Right kidney (tissue), 9 donors: ENCODE data around the gene SPRED3.
"Not testable (repeated sequence)": the region's sequence is repeated elsewhere in the genome, so short reads cannot be mapped to it uniquely, and the experiment has no call there.

Source experiments
- DNase-seq: peaks from one replicate; pipeline ENCODE4 v3.0.0-alpha.2; 2016
- long read RNA-seq, 8 donors: transcript quantifications; one replicate each; lab custom pipeline, GENCODE V29; 2026

The SPRED3 gene
- long read RNA-seq, donor 1: 0 reads
- long read RNA-seq, donor 2: 0 reads
- long read RNA-seq, donor 3: 0 reads
- long read RNA-seq, donor 4, partial matches to known transcripts: 0 of 1 reads
- long read RNA-seq, donor 4, other reads (novel, unspliced or antisense): 0 of 1 reads
- long read RNA-seq, donor 5: 0 reads
- long read RNA-seq, donor 6, partial matches to known transcripts: 0 of 1 reads
- long read RNA-seq, donor 6, other reads (novel, unspliced or antisense): 0 of 1 reads
- long read RNA-seq, donor 7: 0 reads
- long read RNA-seq, donor 8, partial matches to known transcripts: 0 of 1 reads
- long read RNA-seq, donor 8, other reads (novel, unspliced or antisense): 0 of 1 reads

DNA sequence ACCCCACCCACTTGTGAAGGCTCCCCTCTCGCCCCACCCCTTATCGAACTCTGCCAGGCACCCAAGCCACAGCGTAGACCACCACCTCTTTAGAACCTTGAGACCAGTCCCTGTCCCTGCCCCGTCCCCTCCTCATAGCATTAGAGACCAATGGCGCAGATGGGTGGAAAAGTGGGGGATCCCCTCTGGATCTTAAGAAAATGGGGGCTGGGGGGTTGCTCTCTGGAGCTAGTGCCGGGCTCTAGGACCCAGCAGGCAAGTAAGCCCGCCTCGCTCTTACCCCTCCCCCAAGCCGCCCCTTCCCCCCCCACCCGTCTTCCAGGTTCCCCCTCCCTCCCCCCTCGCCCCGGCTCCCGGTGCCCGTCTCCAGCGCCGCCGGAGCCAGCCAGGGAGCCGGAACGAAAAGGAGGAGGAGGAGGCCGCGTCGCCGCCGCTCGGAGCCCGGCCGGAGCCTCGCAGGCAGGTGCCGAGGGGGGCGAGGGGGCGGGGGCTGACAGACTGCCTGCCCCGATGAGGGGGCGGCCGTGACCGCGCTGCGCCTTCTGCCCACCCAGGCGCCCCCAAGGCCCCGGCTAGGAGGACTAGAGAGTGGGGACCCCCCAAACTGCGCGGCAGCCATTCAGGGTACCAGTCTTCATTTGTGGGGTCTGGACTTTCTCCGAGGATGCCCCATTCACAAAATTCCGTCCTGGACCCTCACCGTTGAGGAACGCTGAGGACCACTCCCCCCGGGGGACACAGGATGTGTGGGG lies at the start of gene SPRED3:
SPRED3 (plus strand) TSS at position 349 of the 752 bp plus-strand sequence. CDS start 1,606 bp downstream, outside the sequence.
- peak; percentile 45 for DNase-seq

DNA sequence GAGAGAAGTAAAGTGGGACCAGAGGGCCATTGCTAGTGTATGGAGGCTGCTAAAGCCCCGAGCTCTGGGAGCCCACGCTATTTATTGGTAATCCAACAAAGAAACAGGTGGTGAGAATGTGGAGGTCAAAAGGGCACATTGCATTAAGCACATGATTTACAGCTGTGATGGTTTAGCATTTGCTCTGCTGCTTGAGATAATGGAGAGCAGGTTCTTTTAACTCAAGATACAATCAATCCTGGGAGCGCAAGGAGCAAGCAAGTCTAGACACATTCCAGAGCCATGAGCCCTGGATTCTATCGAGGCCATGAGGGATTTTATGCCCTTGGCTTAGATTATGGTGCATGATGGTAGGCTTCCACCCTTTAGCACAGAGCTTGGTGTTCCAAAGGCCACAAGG lies 49.5 kb upstream of the SPRED3 start:
- not testable (repeated sequence) for DNase-seq

DNA sequence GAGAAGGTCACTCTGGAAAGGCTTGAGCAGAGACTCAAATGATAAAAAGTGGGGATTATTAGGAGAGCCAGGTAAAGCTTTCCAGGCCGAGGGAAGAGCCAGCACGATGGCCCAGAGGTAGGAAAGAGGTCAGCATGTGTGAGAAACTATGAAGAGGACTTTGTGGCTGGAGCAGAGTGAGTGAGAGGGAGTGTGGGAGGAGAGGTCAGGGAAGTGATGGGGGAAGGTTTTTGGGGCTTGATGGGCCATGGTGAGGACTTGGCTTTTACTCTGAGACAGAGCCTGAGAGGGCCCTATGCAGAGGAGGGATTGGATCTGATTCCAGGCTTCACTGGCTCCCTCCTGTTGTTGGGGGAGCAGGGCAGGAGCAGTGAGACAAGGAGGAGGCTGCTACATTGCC lies 47.6 kb upstream of the SPRED3 start:
- no peak for DNase-seq

DNA sequence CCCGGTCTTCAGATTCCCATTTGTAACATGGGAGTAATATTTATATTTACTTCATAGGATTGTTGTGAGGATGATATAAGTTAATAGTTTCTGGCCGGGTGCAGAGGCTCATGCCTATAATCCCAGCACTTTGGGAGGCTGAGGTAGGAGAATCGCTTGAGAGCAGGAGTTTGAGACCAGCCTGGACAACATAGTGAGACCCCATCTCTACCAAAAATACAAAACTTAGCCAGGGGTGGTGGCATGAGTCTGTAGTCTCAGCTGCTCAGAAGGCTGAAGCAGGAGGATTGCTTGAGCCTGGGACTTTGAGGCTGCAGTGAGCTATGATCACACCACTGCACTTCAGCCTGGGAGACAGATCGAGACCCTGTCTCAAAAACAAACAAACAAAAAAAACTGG lies 41.7 kb upstream of the SPRED3 start:
- no peak for DNase-seq

GRCh38 chr19:38350883-38351282 lies 37.6 kb upstream of the SPRED3 start:
- DNase-seq: no peak

DNA sequence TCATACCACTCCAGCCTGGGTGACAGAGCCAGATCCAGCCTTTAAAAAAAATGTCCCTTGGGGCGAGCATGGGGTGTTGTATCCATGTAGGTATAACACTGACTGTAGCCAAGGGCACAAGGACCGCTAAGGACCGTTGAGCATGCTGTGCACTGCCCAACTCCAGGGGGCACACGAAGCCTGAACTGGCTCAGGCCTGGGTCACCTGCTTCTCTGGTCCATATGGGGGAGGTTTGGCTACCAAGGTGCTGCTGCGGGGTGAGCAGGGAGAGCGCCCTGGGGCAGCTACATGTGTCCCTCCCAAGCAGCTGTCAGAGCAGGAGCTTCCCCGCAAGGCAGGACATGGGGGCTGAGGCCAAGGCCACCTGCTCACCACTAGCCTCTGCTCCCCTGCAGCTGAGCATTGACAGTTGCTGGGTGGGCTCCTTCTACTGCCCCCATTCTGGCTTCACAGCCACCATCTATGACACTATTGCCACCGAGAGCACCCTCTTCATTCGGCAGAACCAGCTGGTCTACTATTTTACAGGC lies 36.6 kb upstream of the SPRED3 start:
- no peak for DNase-seq

- DNase-seq: no peak
Observed at GRCh38 chr19:38352611-38353010, 35.9 kb upstream of the SPRED3 start.

- DNase-seq: no peak
Observed at GRCh38 chr19:38355728-38356725, 32.5 kb upstream of the SPRED3 start.

- DNase-seq: no peak
Observed at GRCh38 chr19:38358071-38358470, 30.4 kb upstream of the SPRED3 start.

DNA sequence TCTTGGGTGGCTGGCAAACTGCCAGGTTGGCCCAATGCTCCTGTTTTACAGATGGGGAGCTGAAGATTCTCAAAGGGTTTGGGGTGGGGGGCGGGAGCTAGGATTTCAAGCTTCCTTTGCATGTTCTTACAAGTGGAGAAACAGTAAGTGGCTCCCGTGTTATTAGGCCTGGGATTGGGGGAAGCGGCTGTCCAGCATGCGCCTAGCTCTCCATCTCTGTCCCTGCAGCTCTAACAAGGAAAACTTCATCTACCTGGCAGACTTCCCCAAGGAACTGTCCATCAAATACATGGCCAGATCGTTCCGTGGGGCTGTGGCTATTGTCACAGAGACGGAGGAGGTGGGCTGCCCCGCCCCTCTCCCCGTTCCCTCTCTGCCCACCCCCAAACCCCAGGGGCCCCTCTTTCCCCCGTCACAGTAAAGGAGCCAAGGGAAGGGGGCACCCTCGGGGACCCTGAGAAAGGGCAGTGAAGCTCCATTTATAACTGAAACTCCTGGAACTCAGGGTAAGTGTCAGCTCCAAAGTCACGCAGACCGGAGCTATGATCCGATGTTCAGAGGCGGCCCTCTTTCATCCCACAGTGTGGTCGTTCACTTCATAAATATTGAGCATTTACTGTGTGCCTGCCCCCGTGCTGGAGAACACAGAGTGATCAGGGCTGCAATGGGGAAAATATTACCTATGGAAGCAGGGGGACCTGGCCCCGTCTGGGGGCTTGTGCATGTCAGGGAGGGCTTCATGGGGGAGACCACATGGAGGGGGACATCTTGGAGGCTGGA lies 29.1 kb upstream of the SPRED3 start:
- no peak for DNase-seq

DNA sequence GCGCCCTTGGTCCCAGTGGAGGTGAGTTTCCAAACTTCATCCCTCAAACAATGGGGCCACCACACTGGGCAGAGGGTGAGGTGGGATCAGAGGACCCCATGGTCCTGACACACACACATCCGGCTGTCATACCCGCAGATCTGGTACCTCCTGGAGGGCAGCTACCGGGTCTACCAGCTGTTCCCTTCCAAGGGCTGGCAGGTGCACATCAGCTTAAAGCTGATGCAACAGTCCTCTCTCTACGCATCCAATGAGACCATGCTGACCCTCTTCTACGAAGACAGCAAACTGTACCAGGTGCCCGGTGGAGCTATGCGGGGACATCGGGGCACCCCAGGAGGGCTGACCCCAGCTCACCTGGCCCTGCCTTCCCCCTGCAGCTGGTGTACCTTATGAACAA lies 28.1 kb upstream of the SPRED3 start:
- no peak for DNase-seq

GRCh38 chr19:38360839-38361631 lies 27.5 kb upstream of the SPRED3 start:
- no peak for DNase-seq

DNA sequence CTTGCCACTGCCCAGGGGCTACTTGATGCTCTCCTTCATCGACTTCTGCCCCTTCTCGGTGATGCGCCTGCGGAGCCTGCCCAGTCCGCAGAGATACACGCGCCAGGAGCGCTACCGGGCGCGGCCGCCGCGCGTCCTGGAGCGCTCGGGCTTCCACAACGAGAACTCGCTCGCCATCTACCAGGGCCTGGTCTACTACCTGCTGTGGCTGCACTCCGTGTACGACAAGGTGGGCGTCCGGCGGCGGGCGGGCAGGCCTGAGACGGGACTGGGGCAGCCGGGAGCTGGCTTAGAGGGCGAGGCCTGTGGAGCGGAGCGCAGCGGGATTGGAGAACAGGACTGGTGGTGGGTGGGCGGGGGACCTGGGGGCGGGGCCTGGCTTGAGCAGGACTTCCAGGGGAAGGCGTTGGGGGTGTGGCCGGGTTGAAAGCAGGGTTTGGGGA lies 26.8 kb upstream of the SPRED3 start:
- peak; percentile 87 for DNase-seq

GRCh38 chr19:38362076-38362945 lies 26.2 kb upstream of the SPRED3 start:
- DNase-seq: peak; percentile 92

DNA sequence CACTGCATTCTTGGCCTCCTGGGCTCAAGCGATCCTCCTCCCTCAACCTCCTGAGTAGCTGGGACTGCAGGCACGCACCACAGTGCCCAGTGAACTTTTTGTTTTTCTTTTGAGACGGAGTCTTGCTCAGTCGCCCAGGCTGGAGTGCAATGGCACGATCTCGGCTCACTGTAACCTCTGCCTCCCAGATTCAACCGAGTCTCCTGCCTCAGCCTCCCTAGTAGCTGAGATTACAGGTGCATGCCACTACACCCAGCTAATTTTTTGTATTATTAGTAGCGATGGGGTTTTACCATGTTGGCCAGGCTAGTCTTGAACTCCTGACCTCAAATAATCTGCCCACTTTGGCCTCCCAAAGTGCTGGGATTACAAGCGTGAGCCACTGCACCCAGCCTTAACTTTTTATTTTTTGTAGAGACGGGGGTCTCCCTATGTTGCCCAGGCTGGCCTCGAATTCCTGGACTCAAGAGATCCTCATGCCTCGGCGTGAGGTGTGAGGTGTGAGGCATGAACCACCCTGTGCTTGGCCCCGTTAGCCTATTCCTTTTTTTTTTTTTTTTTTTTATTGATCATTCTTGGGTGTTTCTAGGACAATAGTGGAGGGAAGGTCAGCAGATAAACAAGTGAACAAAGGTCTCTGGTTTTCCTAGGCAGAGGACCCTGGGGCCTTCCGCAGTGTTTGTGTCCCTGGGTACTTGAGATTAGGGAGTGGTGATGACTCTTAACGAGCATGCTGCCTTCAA lies 25.4 kb upstream of the SPRED3 start:
- not testable (repeated sequence) for DNase-seq

GRCh38 chr19:38367041-38367440 lies 21.5 kb upstream of the SPRED3 start:
- no peak for DNase-seq

- DNase-seq: no peak
Observed at GRCh38 chr19:38369584-38369983, 18.9 kb upstream of the SPRED3 start.

DNA sequence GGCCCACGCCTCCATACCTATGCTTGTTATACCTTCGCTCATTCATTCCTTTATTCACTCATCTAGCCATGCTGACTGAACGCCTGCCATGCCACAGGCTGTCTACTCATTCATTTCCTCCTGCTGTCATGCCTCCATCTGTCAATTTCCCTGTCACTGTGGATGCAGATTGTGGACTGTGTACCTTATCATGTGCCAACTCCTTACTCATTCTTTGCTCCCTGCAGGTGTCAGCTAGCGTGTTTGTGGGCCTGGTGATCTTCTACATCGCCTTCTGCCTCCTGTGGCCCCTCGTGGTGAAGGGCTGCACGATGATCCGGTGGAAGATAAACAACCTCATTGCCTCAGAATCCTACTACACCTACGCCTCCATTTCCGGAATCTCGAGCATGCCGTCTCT lies 18.2 kb upstream of the SPRED3 start:
- DNase-seq: no peak

GRCh38 chr19:38371081-38371480 lies 17.4 kb upstream of the SPRED3 start:
- DNase-seq: no peak
